Activated CD4-positive, alpha-beta T cell treated with anti-CD3 and anti-CD28 coated beads, Interleukin-2, amount 50 U/mL, for 1 hour (primary cell): ENCODE results near the gene PALD1.

ENCODE experiments used
- DNase-seq: peaks from one replicate; pipeline ENCODE4 v3.0.0-alpha.2; 2020

PALD1 gene

GRCh38 chr10:70538195-70538520 is 59.6 kb downstream of the PALD1 start:
- DNase-seq, result no peak

GRCh38 chr10:70538731-70539338 is 60.3 kb downstream of the PALD1 start:
- no peak for DNase-seq

GRCh38 chr10:70539471-70539870 is 60.9 kb downstream of the PALD1 start:
- no peak for DNase-seq

GRCh38 chr10:70540089-70540788 is 61.7 kb downstream of the PALD1 start:
- DNase-seq, result peak; percentile 12

GRCh38 chr10:70540789-70541360 is 62.3 kb downstream of the PALD1 start:
- no peak for DNase-seq

GRCh38 chr10:70541736-70542564 is 63.4 kb downstream of the PALD1 start:
- DNase-seq, result no peak

- DNase-seq, result no peak
Observed at GRCh38 chr10:70542565-70542938, 64.0 kb downstream of the PALD1 start.

- DNase-seq, result no peak
Observed at GRCh38 chr10:70543911-70544310, 65.3 kb downstream of the PALD1 start.

- DNase-seq, result no peak
Observed at GRCh38 chr10:70544431-70545340, 66.1 kb downstream of the PALD1 start.

- no peak for DNase-seq
Observed at GRCh38 chr10:70546584-70546983, 68.0 kb downstream of the PALD1 start.

- DNase-seq, result no peak
Observed at GRCh38 chr10:70549351-70549961, 70.9 kb downstream of the PALD1 start.

GRCh38 chr10:70549962-70550458 is 71.4 kb downstream of the PALD1 start:
- DNase-seq, result peak; percentile 72

- DNase-seq, result no peak
Observed at GRCh38 chr10:70550459-70550858, 71.9 kb downstream of the PALD1 start.

- no peak for DNase-seq
Observed at GRCh38 chr10:70551466-70551865, 72.9 kb downstream of the PALD1 start.

GRCh38 chr10:70551971-70552422 is 73.4 kb downstream of the PALD1 start:
- no peak for DNase-seq

GRCh38 chr10:70552586-70552985 is 74.0 kb downstream of the PALD1 start:
- no peak for DNase-seq

- no peak for DNase-seq
Observed at GRCh38 chr10:70555371-70555770, 76.8 kb downstream of the PALD1 start.

- no peak for DNase-seq
Observed at GRCh38 chr10:70557086-70557845, 78.7 kb downstream of the PALD1 start.

GRCh38 chr10:70557876-70558275 is 79.3 kb downstream of the PALD1 start:
- no peak for DNase-seq

- no peak for DNase-seq
Observed at GRCh38 chr10:70558295-70558694, 79.7 kb downstream of the PALD1 start.
